Measurements from ENCODE around the gene HSD17B7. TPM values are rescaled to one million over a fixed set of nuclear protein-coding genes. Genes with fewer than 3 reads are reported as not detected.

The HSD17B7 gene
- total RNA-seq, 6 experiments from 2014 or later = 10.4 to 32.1 (median 17.6) TPM

GRCh38 chr1:162829268-162829667, 38.8 kb downstream of the HSD17B7 start:
- H3K27ac ChIP-seq = no peak overlapping the region
- no peak for ATAC-seq

GRCh38 chr1:162832470-162832869, 42.0 kb downstream of the HSD17B7 start:
- 95% methylated on average over 3 of the region's 3 CpGs for WGBS (ENCODE audit: insufficient coverage, low coverage, low lambda C conversion rate, missing lambda C conversion rate)
- TF ChIP-seq POLR2A (IDR thresholded peaks at IDR 0.05) = no peak
- TF ChIP-seq CTCF (IDR thresholded peaks at IDR 0.05) = no peak
- no peaks in the 10 kb centered on the region for H3K36me3 ChIP-seq
- DNase-seq (no peak), ATAC-seq (no peak)
- no peak overlapping the region for H3K4me3 ChIP-seq
- intact Hi-C loops (cut with DNase I) = no loop called here
- no peaks in the 10 kb centered on the region for H3K27me3 ChIP-seq
- H3K27ac ChIP-seq = no peak overlapping the region
- H3K4me1 ChIP-seq = no peaks in the 10 kb centered on the region
- H3K9me3 ChIP-seq = no peaks in the 10 kb centered on the region

More at GRCh38 chr1:162829268-162829667, 38.8 kb downstream of the HSD17B7 start:
- no peaks in the 10 kb centered on the region for H3K4me1 ChIP-seq
- no peaks in the 10 kb centered on the region for H3K9me3 ChIP-seq
- 100% methylated on average over 1 of the region's 1 CpG for WGBS (ENCODE audit: insufficient coverage, low coverage, low lambda C conversion rate, missing lambda C conversion rate)
- no peak for DNase-seq
- H3K36me3 ChIP-seq = no peaks in the 10 kb centered on the region
- H3K4me3 ChIP-seq = no peak overlapping the region
- intact Hi-C loops (cut with DNase I) = no loop called here
- TF ChIP-seq CTCF (IDR thresholded peaks at IDR 0.05) = no peak
- TF ChIP-seq POLR2A (IDR thresholded peaks at IDR 0.05) = no peak
- no peaks in the 10 kb centered on the region for H3K27me3 ChIP-seq

GRCh38 chr1:162835157-162835899, 44.8 kb downstream of the HSD17B7 start:
- Histone ChIP-seq H3K27me3 (no peaks in the 10 kb centered on the region), H3K9me3 (peaks cover 0 to 7% (median 2%) of the 10 kb centered on the region in 4 donors), H3K4me3 (no peak overlapping the region), H3K27ac (no peak overlapping the region), H3K36me3 (no peaks in the 10 kb centered on the region), H3K4me1 (no peaks in the 10 kb centered on the region)
- DNase-seq = no peak
- WGBS (ENCODE audit: insufficient coverage, low coverage, low lambda C conversion rate, missing lambda C conversion rate) = 46% methylated on average over 3 of the region's 3 CpGs
- intact Hi-C loops (cut with DNase I) = no loop called here
- no peak for ATAC-seq
- TF ChIP-seq CTCF (IDR thresholded peaks at IDR 0.05) = no peak
- no peak for TF ChIP-seq POLR2A (IDR thresholded peaks at IDR 0.05)

GRCh38 chr1:162838863-162839262, 48.4 kb downstream of the HSD17B7 start:
- no peak for TF ChIP-seq POLR2A (IDR thresholded peaks at IDR 0.05)
- no peak for TF ChIP-seq CTCF (IDR thresholded peaks at IDR 0.05)
- H3K9me3 ChIP-seq = peaks cover 0 to 7% (median 2%) of the 10 kb centered on the region in 4 donors
- no peaks in the 10 kb centered on the region for H3K27me3 ChIP-seq
- H3K4me3 ChIP-seq = no peak overlapping the region
- DNase-seq (no peak), ATAC-seq (no peak)
- H3K36me3 ChIP-seq = no peaks in the 10 kb centered on the region
- 61% methylated on average over 3 of the region's 4 CpGs for WGBS (ENCODE audit: insufficient coverage, low coverage, low lambda C conversion rate, missing lambda C conversion rate)
- no peak overlapping the region for H3K27ac ChIP-seq
- H3K4me1 ChIP-seq = no peaks in the 10 kb centered on the region
- intact Hi-C loops (cut with DNase I) = no loop called here

Measured in right lobe of liver (tissue), 6 donors.